G401.6 (cell line): Measurements from ENCODE around the gene BMERB1.
"Not testable (repeated sequence)": the region's sequence is repeated elsewhere in the genome, so short reads cannot be mapped to it uniquely, and the experiment has no call there.

Source experiments
- FAIRE-seq: peaks from 2 replicates; lab custom pipeline; 2012; peaks lifted over from hg19 to GRCh38; lab: Jason Lieb, UNC

BMERB1 gene

GRCh38 chr16:15594711-15595320, 160.4 kb downstream of the BMERB1 start:
- no peak for FAIRE-seq

GRCh38 chr16:15597135-15597534, 162.7 kb downstream of the BMERB1 start:
- no peak for FAIRE-seq

GRCh38 chr16:15597822-15598647, 163.6 kb downstream of the BMERB1 start:
- no peak for FAIRE-seq

GRCh38 chr16:15598648-15599190, 164.3 kb downstream of the BMERB1 start:
- FAIRE-seq: no peak

GRCh38 chr16:15599303-15600070, 165.1 kb downstream of the BMERB1 start:
- no peak for FAIRE-seq

- no peak for FAIRE-seq
Measured at GRCh38 chr16:15601212-15601879, 167.0 kb downstream of the BMERB1 start.

GRCh38 chr16:15602285-15603044, 168.1 kb downstream of the BMERB1 start:
- no peak for FAIRE-seq

GRCh38 chr16:15604460-15605440, 170.4 kb downstream of the BMERB1 start:
- FAIRE-seq: no peak

- no peak for FAIRE-seq
Measured at GRCh38 chr16:15605839-15606517, 171.6 kb downstream of the BMERB1 start.

GRCh38 chr16:15606518-15607220, 172.3 kb downstream of the BMERB1 start:
- no peak for FAIRE-seq

- FAIRE-seq: not testable (repeated sequence)
Measured at GRCh38 chr16:15607221-15607699, 172.9 kb downstream of the BMERB1 start.

GRCh38 chr16:15607700-15608396, 173.5 kb downstream of the BMERB1 start:
- no peak for FAIRE-seq

- no peak for FAIRE-seq
Measured at GRCh38 chr16:15608398-15609285, 174.3 kb downstream of the BMERB1 start.

- FAIRE-seq: no peak
Measured at GRCh38 chr16:15609286-15609649, 174.9 kb downstream of the BMERB1 start.

- FAIRE-seq: no peak
Measured at GRCh38 chr16:15610369-15610871, 176.0 kb downstream of the BMERB1 start.

- FAIRE-seq: no peak
Measured at GRCh38 chr16:15611610-15612009, 177.2 kb downstream of the BMERB1 start.

GRCh38 chr16:15613676-15614075, 179.3 kb downstream of the BMERB1 start:
- no peak for FAIRE-seq
